ENCODE measurements around the gene FNIP1. TPM values are rescaled to one million over a fixed set of nuclear protein-coding genes. Genes with fewer than 3 reads are reported as not detected.

FNIP1 gene
- total RNA-seq, 2 donors from 2014 or later, result 23.0 to 23.8 TPM

Other genes with a start within 250 kb of the FNIP1 start
- 10 to 100 TPM; 36.5 to 37.3 TPM for gene RAPGEF6, start 161.8 kb downstream of the FNIP1 start, total RNA-seq
- under 1 TPM in 1 of 2 donors, not detected in 1; 0.19 TPM for gene MEIKIN, start 148.6 kb upstream of the FNIP1 start, total RNA-seq
- gene ACSL6, start 214.6 kb upstream of the FNIP1 start, total RNA-seq, result 1 to 10 TPM; 5.9 to 8.2 TPM

Data from activated T-cell treated with anti-CD3 and anti-CD28 coated beads, Interleukin-2, amount 50 U/mL, for 72 hours (primary cell).